Skeletal muscle satellite cell (primary cell): ENCODE results near the gene SLC39A6. TPM values are rescaled to one million over a fixed set of nuclear protein-coding genes. Genes with fewer than 3 reads are reported as not detected.
"Not testable (repeated sequence)": the region's sequence is repeated elsewhere in the genome, so short reads cannot be mapped to it uniquely, and the experiment has no call there.

Source experiments
- H3K27me3 ChIP-seq: 2 replicates; pipeline ENCODE4 v1.7.0; 2013; ENCODE audit warnings: low read length; ENCODE audit not compliant: control insufficient read depth, insufficient read depth
- H3K36me3 ChIP-seq: 2 replicates; pipeline ENCODE4 v1.7.0; 2013; ENCODE audit warnings: mild to moderate bottlenecking, control low read depth, low read length; ENCODE audit not compliant: insufficient read depth
- H3K4me1 ChIP-seq: 2 replicates; pipeline ENCODE4 v1.7.0; 2013; ENCODE audit warnings: low read length; ENCODE audit not compliant: control insufficient read depth, insufficient read depth
- H3K4me2 ChIP-seq: 2 replicates; pipeline ENCODE4 v1.7.0; 2013; ENCODE audit warnings: mild to moderate bottlenecking, low read length
- H3K4me3 ChIP-seq: 2 replicates; pipeline ENCODE4 v1.7.0; 2013; ENCODE audit warnings: low read length
- H3K9ac ChIP-seq: 2 replicates; pipeline ENCODE4 v1.7.0; 2013; ENCODE audit warnings: mild to moderate bottlenecking, low read depth, low read length, moderate library complexity
- H3K9me3 ChIP-seq: replicated peaks from 2 replicates; pipeline ENCODE4 v1.7.0; 2013; ENCODE audit warnings: mild to moderate bottlenecking, control low read depth, low read length
- total RNA-seq: library from RNA; depleted of rRNA; stranded (reverse); fragments of >200 nt; gene quantifications from 2 replicates; pipeline ENCODE4 v1.2.3, GENCODE V29; 2012; rRNA removed

Gene SLC39A6
- 64.9 and 81.7 TPM in 2 replicates for total RNA-seq

GRCh38 chr18:36129300-36130038 lies at the start of gene SLC39A6, which contains the start of gene ELP2:
Gene SLC39A6, minus strand, starts transcription at chr18:36129340. Its CDS starts 2,333 bp downstream, at chr18:36127007.
Gene ELP2, plus strand, starts transcription at chr18:36129899. Its CDS starts 35 bp downstream, at chr18:36129934.
- peak within 1 kb of the TSS; percentile 100 for H3K4me2 ChIP-seq
- peak within 1 kb of the TSS; percentile 99 for H3K4me3 ChIP-seq
- peaks cover 12% of the 10 kb centered on the region for H3K4me1 ChIP-seq
- no peaks in the 10 kb centered on the region for H3K27me3 ChIP-seq
- H3K36me3 ChIP-seq, result peaks cover 9% of the 10 kb centered on the region
- H3K9ac ChIP-seq, result peak within 1 kb of the TSS; percentile 100
- H3K9me3 ChIP-seq, result no peaks in the 10 kb centered on the region

- no peaks in the 10 kb centered on the region for H3K27me3 ChIP-seq
- H3K4me3 ChIP-seq, result no peak overlapping the region
- H3K9me3 ChIP-seq, result no peaks in the 10 kb centered on the region
- H3K9ac ChIP-seq, result no peak overlapping the region
- H3K4me1 ChIP-seq, result peaks cover 7% of the 10 kb centered on the region
- peaks cover 37% of the 10 kb centered on the region for H3K36me3 ChIP-seq
- H3K4me2 ChIP-seq, result no peak overlapping the region
These were observed 48.8 kb upstream of the SLC39A6 start for GRCh38 chr18:36177913-36178312.

- Histone ChIP-seq H3K36me3 (peaks cover 46% of the 10 kb centered on the region), H3K4me2 (no peak overlapping the region), H3K27me3 (no peaks in the 10 kb centered on the region), H3K4me1 (peaks cover 7% of the 10 kb centered on the region), H3K9ac (no peak overlapping the region), H3K4me3 (no peak overlapping the region), H3K9me3 (no peaks in the 10 kb centered on the region)
These were observed 47.6 kb upstream of the SLC39A6 start for GRCh38 chr18:36176711-36177110.

- H3K4me2 ChIP-seq, result no peak overlapping the region
- peaks cover 46% of the 10 kb centered on the region for H3K36me3 ChIP-seq
- no peaks in the 10 kb centered on the region for H3K27me3 ChIP-seq
- no peak overlapping the region for H3K9ac ChIP-seq
- no peak overlapping the region for H3K4me3 ChIP-seq
- H3K9me3 ChIP-seq, result no peaks in the 10 kb centered on the region
- peaks cover 7% of the 10 kb centered on the region for H3K4me1 ChIP-seq
These were observed 47.0 kb upstream of the SLC39A6 start for GRCh38 chr18:36176177-36176584.

- H3K9ac ChIP-seq, result no peak overlapping the region
- H3K36me3 ChIP-seq, result peaks cover 52% of the 10 kb centered on the region
- H3K9me3 ChIP-seq, result no peaks in the 10 kb centered on the region
- H3K4me2 ChIP-seq, result no peak overlapping the region
- no peaks in the 10 kb centered on the region for H3K27me3 ChIP-seq
- H3K4me1 ChIP-seq, result peaks cover 7% of the 10 kb centered on the region
- H3K4me3 ChIP-seq, result no peak overlapping the region
These were observed 46.3 kb upstream of the SLC39A6 start for GRCh38 chr18:36175481-36175880.

GRCh38 chr18:36169938-36170337 lies 40.8 kb upstream of the SLC39A6 start:
- Histone ChIP-seq H3K4me2 (no peak overlapping the region), H3K9ac (no peak overlapping the region), H3K4me3 (no peak overlapping the region), H3K36me3 (peaks cover 63% of the 10 kb centered on the region), H3K27me3 (no peaks in the 10 kb centered on the region), H3K9me3 (no peaks in the 10 kb centered on the region), H3K4me1 (no peaks in the 10 kb centered on the region)

- H3K27me3 ChIP-seq, H3K9ac ChIP-seq, H3K4me3 ChIP-seq, H3K4me2 ChIP-seq, H3K4me1 ChIP-seq, H3K9me3 ChIP-seq: not testable (repeated sequence)
- peaks cover 67% of the 10 kb centered on the region for H3K36me3 ChIP-seq
These were observed 39.2 kb upstream of the SLC39A6 start for GRCh38 chr18:36168296-36168695.

- H3K4me1 ChIP-seq, result no peaks in the 10 kb centered on the region
- H3K4me3 ChIP-seq, result no peak overlapping the region
- no peak overlapping the region for H3K4me2 ChIP-seq
- H3K27me3 ChIP-seq, result no peaks in the 10 kb centered on the region
- H3K36me3 ChIP-seq, result peaks cover 64% of the 10 kb centered on the region
- H3K9me3 ChIP-seq, result no peaks in the 10 kb centered on the region
- no peak overlapping the region for H3K9ac ChIP-seq
These were observed 38.6 kb upstream of the SLC39A6 start for GRCh38 chr18:36167692-36168218.

- H3K4me2 ChIP-seq, result no peak overlapping the region
- peaks cover 70% of the 10 kb centered on the region for H3K36me3 ChIP-seq
- no peak overlapping the region for H3K4me3 ChIP-seq
These were observed 33.8 kb upstream of the SLC39A6 start for GRCh38 chr18:36162981-36163380.

GRCh38 chr18:36160959-36161371 lies 31.8 kb upstream of the SLC39A6 start:
- Histone ChIP-seq H3K9ac (no peak overlapping the region), H3K9me3 (no peaks in the 10 kb centered on the region), H3K36me3 (peaks cover 67% of the 10 kb centered on the region), H3K4me1 (peaks cover 16% of the 10 kb centered on the region), H3K4me2 (no peak overlapping the region), H3K27me3 (no peaks in the 10 kb centered on the region), H3K4me3 (no peak overlapping the region)

More at GRCh38 chr18:36162981-36163380, 33.8 kb upstream of the SLC39A6 start:
- Histone ChIP-seq H3K27me3 (no peaks in the 10 kb centered on the region), H3K9me3 (no peaks in the 10 kb centered on the region), H3K9ac (no peak overlapping the region), H3K4me1 (peaks cover 8% of the 10 kb centered on the region)

GRCh38 chr18:36158266-36158867 lies 29.2 kb upstream of the SLC39A6 start:
- Histone ChIP-seq H3K36me3 (peaks cover 59% of the 10 kb centered on the region), H3K9me3 (no peaks in the 10 kb centered on the region), H3K4me3 (peak overlapping the region; percentile 36), H3K9ac (peak overlapping the region; percentile 17), H3K4me1 (peaks cover 25% of the 10 kb centered on the region), H3K4me2 (peak overlapping the region; percentile 37), H3K27me3 (no peaks in the 10 kb centered on the region)
